Measurements from ENCODE around the gene FBLN1. TPM values are rescaled to one million over a fixed set of nuclear protein-coding genes. Genes with fewer than 3 reads are reported as not detected.

Gene FBLN1
- total RNA-seq, 2 experiments from 2014 or later: 0.42 TPM; not detected in 1

GRCh38 chr22:45503050-45503815 is 550 bp downstream of the FBLN1 start:
- no peak for ATAC-seq
- Mint-ChIP-seq H3K4me1 (peaks cover 4% of the 10 kb centered on the region), H3K4me3 (no peak overlapping the region), H3K27me3 (peaks cover 46% of the 10 kb centered on the region), H3K36me3 (no peaks in the 10 kb centered on the region), H3K27ac (no peak overlapping the region), H3K9me3 (ENCODE audit: low read depth) (no peaks in the 10 kb centered on the region)
- CTCF ChIA-PET: no interaction called here
- DNase-seq: no peak

- H3K27ac Mint-ChIP-seq: no peak overlapping the region
- CTCF ChIA-PET: no interaction called here
- no peak for DNase-seq
Measured at GRCh38 chr22:45503816-45504372, 1.2 kb downstream of the FBLN1 start.

GRCh38 chr22:45504373-45505341 is 2.0 kb downstream of the FBLN1 start:
- DNase-seq: no peak
- peaks cover 4% of the 10 kb centered on the region for H3K4me1 Mint-ChIP-seq
- no peak for ATAC-seq
- H3K36me3 Mint-ChIP-seq: no peaks in the 10 kb centered on the region
- no peak overlapping the region for H3K27ac Mint-ChIP-seq
- H3K4me3 Mint-ChIP-seq: no peak overlapping the region
- H3K27me3 Mint-ChIP-seq: peaks cover 46% of the 10 kb centered on the region
- CTCF ChIA-PET: no interaction called here
- H3K9me3 Mint-ChIP-seq (ENCODE audit: low read depth): no peaks in the 10 kb centered on the region

More at GRCh38 chr22:45503816-45504372, 1.2 kb downstream of the FBLN1 start:
- Mint-ChIP-seq H3K4me3 (no peak overlapping the region), H3K9me3 (ENCODE audit: low read depth) (no peaks in the 10 kb centered on the region), H3K4me1 (peaks cover 4% of the 10 kb centered on the region), H3K36me3 (no peaks in the 10 kb centered on the region), H3K27me3 (peaks cover 46% of the 10 kb centered on the region)
- no peak for ATAC-seq

- no peak for ATAC-seq
- CTCF ChIA-PET: no interaction called here
- Mint-ChIP-seq H3K27ac (no peak overlapping the region), H3K9me3 (ENCODE audit: low read depth) (no peaks in the 10 kb centered on the region), H3K4me3 (no peak overlapping the region), H3K27me3 (peaks cover 38% of the 10 kb centered on the region), H3K4me1 (peaks cover 4% of the 10 kb centered on the region), H3K36me3 (no peaks in the 10 kb centered on the region)
- DNase-seq: no peak
Measured at GRCh38 chr22:45505991-45506747, 3.5 kb downstream of the FBLN1 start.

- no peak overlapping the region for H3K4me3 Mint-ChIP-seq
- ATAC-seq (no peak), DNase-seq (no peak)
- no peaks in the 10 kb centered on the region for H3K36me3 Mint-ChIP-seq
- CTCF ChIA-PET: no interaction called here
- peaks cover 34% of the 10 kb centered on the region for H3K27me3 Mint-ChIP-seq
- peaks cover 4% of the 10 kb centered on the region for H3K4me1 Mint-ChIP-seq
- H3K27ac Mint-ChIP-seq: no peak overlapping the region
- H3K9me3 Mint-ChIP-seq (ENCODE audit: low read depth): no peaks in the 10 kb centered on the region
Measured at GRCh38 chr22:45506816-45507360, 4.2 kb downstream of the FBLN1 start.

GRCh38 chr22:45507798-45508197 is 5.1 kb downstream of the FBLN1 start:
- CTCF ChIA-PET: no interaction called here
- no peak overlapping the region for H3K27ac Mint-ChIP-seq
- H3K9me3 Mint-ChIP-seq (ENCODE audit: low read depth): no peaks in the 10 kb centered on the region
- no peaks in the 10 kb centered on the region for H3K36me3 Mint-ChIP-seq
- H3K4me1 Mint-ChIP-seq: peaks cover 4% of the 10 kb centered on the region
- no peak for ATAC-seq
- no peak for DNase-seq
- peaks cover 31% of the 10 kb centered on the region for H3K27me3 Mint-ChIP-seq
- H3K4me3 Mint-ChIP-seq: no peak overlapping the region

- no peaks in the 10 kb centered on the region for H3K9me3 Mint-ChIP-seq (ENCODE audit: low read depth)
- H3K27me3 Mint-ChIP-seq: peaks cover 26% of the 10 kb centered on the region
- H3K27ac Mint-ChIP-seq: no peak overlapping the region
- no peak for ATAC-seq
- CTCF ChIA-PET: no interaction called here
- H3K4me1 Mint-ChIP-seq: peaks cover 4% of the 10 kb centered on the region
- H3K4me3 Mint-ChIP-seq: no peak overlapping the region
- H3K36me3 Mint-ChIP-seq: no peaks in the 10 kb centered on the region
- no peak for DNase-seq
Measured at GRCh38 chr22:45508814-45509213, 6.1 kb downstream of the FBLN1 start.

- Mint-ChIP-seq H3K27me3 (peaks cover 8% of the 10 kb centered on the region), H3K4me3 (no peak overlapping the region), H3K4me1 (peaks cover 2% of the 10 kb centered on the region), H3K27ac (no peak overlapping the region), H3K36me3 (no peaks in the 10 kb centered on the region), H3K9me3 (ENCODE audit: low read depth) (no peaks in the 10 kb centered on the region)
- DNase-seq: no peak
- ATAC-seq: no peak
- CTCF ChIA-PET: no interaction called here
Measured at GRCh38 chr22:45510376-45511232, 7.9 kb downstream of the FBLN1 start.

GRCh38 chr22:45511847-45512261 is 9.2 kb downstream of the FBLN1 start:
- Mint-ChIP-seq H3K9me3 (ENCODE audit: low read depth) (no peaks in the 10 kb centered on the region), H3K27ac (no peak overlapping the region), H3K4me1 (no peaks in the 10 kb centered on the region), H3K36me3 (no peaks in the 10 kb centered on the region), H3K4me3 (no peak overlapping the region), H3K27me3 (peaks cover 2% of the 10 kb centered on the region)
- CTCF ChIA-PET: no interaction called here
- DNase-seq: no peak
- no peak for ATAC-seq

- no peaks in the 10 kb centered on the region for H3K9me3 Mint-ChIP-seq (ENCODE audit: low read depth)
- CTCF ChIA-PET: no interaction called here
- H3K4me1 Mint-ChIP-seq: no peaks in the 10 kb centered on the region
- DNase-seq (no peak), ATAC-seq (no peak)
- peaks cover 2% of the 10 kb centered on the region for H3K27me3 Mint-ChIP-seq
- H3K36me3 Mint-ChIP-seq: no peaks in the 10 kb centered on the region
- no peak overlapping the region for H3K27ac Mint-ChIP-seq
- H3K4me3 Mint-ChIP-seq: no peak overlapping the region
Measured at GRCh38 chr22:45512363-45512762, 9.7 kb downstream of the FBLN1 start.

GRCh38 chr22:45515676-45516075 is 13.0 kb downstream of the FBLN1 start:
- H3K4me1 Mint-ChIP-seq: no peaks in the 10 kb centered on the region
- H3K27me3 Mint-ChIP-seq: peaks cover 2% of the 10 kb centered on the region
- no peaks in the 10 kb centered on the region for H3K36me3 Mint-ChIP-seq
- no peak overlapping the region for H3K27ac Mint-ChIP-seq
- no peaks in the 10 kb centered on the region for H3K9me3 Mint-ChIP-seq (ENCODE audit: low read depth)
- CTCF ChIA-PET: no interaction called here
- DNase-seq (no peak), ATAC-seq (no peak)
- no peak overlapping the region for H3K4me3 Mint-ChIP-seq

- ATAC-seq (no peak), DNase-seq (no peak)
- Mint-ChIP-seq H3K36me3 (no peaks in the 10 kb centered on the region), H3K4me1 (no peaks in the 10 kb centered on the region), H3K27me3 (peaks cover 2% of the 10 kb centered on the region), H3K9me3 (ENCODE audit: low read depth) (no peaks in the 10 kb centered on the region), H3K4me3 (no peak overlapping the region), H3K27ac (no peak overlapping the region)
- CTCF ChIA-PET: no interaction called here
Measured at GRCh38 chr22:45516163-45516562, 13.5 kb downstream of the FBLN1 start.
